Hematopoietic multipotent progenitor cell treated with erythropoietin and hydrocortisone succinate and interleukin-3 and kit ligand, for 6 days (in vitro differentiated cells): Measurements from ENCODE around the gene LIME1.

Experiments
- DNase-seq: peaks from one replicate; pipeline ENCODE4 v3.0.0-alpha.2; 2015

Gene LIME1

GRCh38 chr20:63697357-63697867 lies 39.1 kb upstream of the LIME1 start:
- DNase-seq, result no peak

- DNase-seq, result no peak
Observed at GRCh38 chr20:63697868-63698545, 38.5 kb upstream of the LIME1 start.

- no peak for DNase-seq
Observed at GRCh38 chr20:63698739-63699465, 37.6 kb upstream of the LIME1 start.

- DNase-seq, result no peak
Observed at GRCh38 chr20:63699466-63700198, 36.8 kb upstream of the LIME1 start.

- no peak for DNase-seq
Observed at GRCh38 chr20:63700199-63701050, 36.0 kb upstream of the LIME1 start.

- no peak for DNase-seq
Observed at GRCh38 chr20:63701051-63701328, 35.5 kb upstream of the LIME1 start.

- no peak for DNase-seq
Observed at GRCh38 chr20:63701329-63702035, 35.0 kb upstream of the LIME1 start.

- no peak for DNase-seq
Observed at GRCh38 chr20:63702036-63702665, 34.3 kb upstream of the LIME1 start.

GRCh38 chr20:63702751-63703470 lies 33.6 kb upstream of the LIME1 start:
- DNase-seq, result no peak

GRCh38 chr20:63703471-63703975 lies 32.9 kb upstream of the LIME1 start:
- no peak for DNase-seq

- DNase-seq, result no peak
Observed at GRCh38 chr20:63703976-63704748, 32.3 kb upstream of the LIME1 start.

- DNase-seq, result no peak
Observed at GRCh38 chr20:63704749-63705117, 31.7 kb upstream of the LIME1 start.

- DNase-seq, result no peak
Observed at GRCh38 chr20:63705232-63706026, 31.0 kb upstream of the LIME1 start.

- DNase-seq, result no peak
Observed at GRCh38 chr20:63706027-63706695, 30.3 kb upstream of the LIME1 start.

GRCh38 chr20:63706852-63707557 lies 29.5 kb upstream of the LIME1 start:
- peak; percentile 69 for DNase-seq

GRCh38 chr20:63707558-63708300 lies 28.7 kb upstream of the LIME1 start, which contains the start of the genes ARFRP1 and ZGPAT:
Gene ARFRP1 (minus strand): TSS chr20:63707976. CDS start chr20:63707091, 885 bp downstream.
Gene ZGPAT (plus strand): TSS chr20:63708039. CDS start chr20:63708581, 542 bp downstream.
- DNase-seq, result peak; percentile 93
